Fibroblast of lung (primary cell): ENCODE data around the gene ROPN1L. TPM values are rescaled to one million over a fixed set of nuclear protein-coding genes. Genes with fewer than 3 reads are reported as not detected.
A peak's percentile ranks its signal among the peaks of the same experiment; 100 is the strongest.

Experiments
- DNase-seq, 2 donors: peaks; one replicate each; pipeline versions ENCODE4 v3.0.0 to v3.0.0-alpha.2; 2010; ENCODE audit warnings: low read depth in 2 of 2
- H2AFZ ChIP-seq: 2 replicates; pipeline ENCODE4 v1.5.1; 2012; ENCODE audit warnings: low read length, control low read depth, inconsistent platforms
- H3K27ac ChIP-seq: 2 replicates; pipeline ENCODE4 v1.5.1; 2011; ENCODE audit warnings: low read length, control low read depth; ENCODE audit not compliant: insufficient read depth
- H3K27me3 ChIP-seq: 2 replicates; pipeline ENCODE4 v1.5.1; 2011; ENCODE audit warnings: mild to moderate bottlenecking, low read length; ENCODE audit not compliant: control insufficient read depth, insufficient read depth
- H3K36me3 ChIP-seq: 2 replicates; pipeline ENCODE4 v1.5.1; 2011; ENCODE audit warnings: low read length; ENCODE audit not compliant: control insufficient read depth, insufficient read depth
- H3K4me1 ChIP-seq: 2 replicates; pipeline ENCODE4 v1.5.1; 2011; ENCODE audit warnings: low read length; ENCODE audit not compliant: control insufficient read depth, insufficient read depth; ENCODE audit errors: extremely low read depth
- H3K4me2 ChIP-seq: 2 replicates; pipeline ENCODE4 v1.5.1; 2011; ENCODE audit warnings: low read length, control low read depth; ENCODE audit not compliant: insufficient read depth; ENCODE audit errors: extremely low read depth
- H3K4me3 ChIP-seq, 4 experiments: fragments of 200-600 bp in 1 of 4; sonication (generic) in 1 of 4; replicated peaks in 1 of 4; 2 replicates each; pipeline ENCODE4 v1.5.1; 2011 to 2016; ENCODE audit warnings: low read length in 4 of 4, low read depth in 3 of 4, mild to moderate bottlenecking in 3 of 4, control low read depth in 2 of 4, inconsistent platforms in 1 of 4, mixed read lengths in 1 of 4; ENCODE audit not compliant: insufficient read depth in 1 of 4; ENCODE audit errors: control extremely low read depth in 1 of 4
- H3K79me2 ChIP-seq: 2 replicates; pipeline ENCODE4 v1.5.1; 2012; ENCODE audit warnings: mild to moderate bottlenecking, low read length, inconsistent platforms; ENCODE audit not compliant: control insufficient read depth, insufficient read depth
- H3K9ac ChIP-seq: 2 replicates; pipeline ENCODE4 v1.5.1; 2011; ENCODE audit warnings: mild to moderate bottlenecking, low read length, control low read depth; ENCODE audit not compliant: insufficient read depth
- H3K9me3 ChIP-seq: 2 replicates; pipeline ENCODE4 v1.5.1; 2012; ENCODE audit warnings: low read depth, low read length; ENCODE audit not compliant: control insufficient read depth, insufficient read depth
- H4K20me1 ChIP-seq: 2 replicates; pipeline ENCODE4 v1.5.1; 2011; ENCODE audit warnings: low read length; ENCODE audit not compliant: control insufficient read depth, insufficient read depth; ENCODE audit errors: extremely low read depth
- CTCF ChIP-seq, 2 donors: IDR thresholded peaks in 1 of 2; conservative IDR thresholded peaks in 1 of 2; 1 replicate in 1 of 2; 2 replicates in 1 of 2; pipeline ENCODE4 v1.5.1; 2011 to 2012; ENCODE audit warnings: low read length in 2 of 2, control low read depth in 1 of 2, inconsistent platforms in 1 of 2, low read depth in 1 of 2, mild to moderate bottlenecking in 1 of 2
- EZH2 ChIP-seq: IDR thresholded peaks from 2 replicates; pipeline ENCODE4 v1.5.1; 2012; ENCODE audit warnings: low read length, control low read depth, mild to moderate bottlenecking; ENCODE audit errors: missing control alignments
- polyA plus RNA-seq, 2 donors: library from polyadenylated mRNA; depleted of rRNA in 1 of 2; stranded (reverse) in 1 of 2; unstranded in 1 of 2; fragments of >200 nt; gene quantifications; 2 replicates each; pipeline ENCODE4 v1.2.1, GENCODE V29; 2011 to 2012; ENCODE audit warnings: missing spikeins in 1 of 2
- total RNA-seq: library from RNA; depleted of rRNA; stranded (reverse); fragments of >200 nt; gene quantifications from 2 replicates; pipeline ENCODE4 v1.2.1, GENCODE V29; 2014

The ROPN1L gene
- total and polyA plus RNA-seq, 2 donors (not counting 1 experiment from before 2014, with no cell fraction given): 0.17 to 0.26 TPM

GRCh38 chr5:10506535-10506934 is 64.9 kb downstream of the ROPN1L start:
- Histone ChIP-seq H3K27me3 (no peaks in the 10 kb centered on the region), H3K4me3 (no peak overlapping the region), H4K20me1 (no peaks in the 10 kb centered on the region), H3K27ac (no peak overlapping the region), H3K4me2 (no peak overlapping the region), H3K79me2 (no peaks in the 10 kb centered on the region), H3K36me3 (no peaks in the 10 kb centered on the region), H3K9me3 (no peaks in the 10 kb centered on the region), H2AFZ (no peak overlapping the region), H3K4me1 (peaks cover 2% of the 10 kb centered on the region), H3K9ac (no peak overlapping the region)
- no peak for TF ChIP-seq EZH2
- no peak for TF ChIP-seq CTCF (conservative IDR thresholded peaks at IDR 0.05 in 1 of 2, IDR thresholded peaks at IDR 0.05 in 1 of 2; ENCODE audit: low read depth in 1 of 2, low read length in 2 of 2)
- DNase-seq: no peak

- Histone ChIP-seq H3K4me2 (no peak overlapping the region), H3K4me1 (peaks cover 2% of the 10 kb centered on the region), H2AFZ (no peak overlapping the region), H3K27me3 (no peaks in the 10 kb centered on the region), H4K20me1 (no peaks in the 10 kb centered on the region), H3K79me2 (no peaks in the 10 kb centered on the region), H3K9me3 (no peaks in the 10 kb centered on the region), H3K36me3 (no peaks in the 10 kb centered on the region), H3K27ac (no peak overlapping the region), H3K9ac (no peak overlapping the region), H3K4me3 (no peak overlapping the region)
- DNase-seq: peak; percentile 54 to 56
- TF ChIP-seq CTCF (conservative IDR thresholded peaks at IDR 0.05 in 1 of 2, IDR thresholded peaks at IDR 0.05 in 1 of 2; ENCODE audit: low read depth in 1 of 2, low read length in 2 of 2) (no peak), EZH2 (no peak)
Measured at GRCh38 chr5:10507575-10508096, 66.0 kb downstream of the ROPN1L start.

GRCh38 chr5:10509575-10509974 is 67.9 kb downstream of the ROPN1L start:
- DNase-seq: no peak
- no peaks in the 10 kb centered on the region for H3K27me3 ChIP-seq
- peaks cover 11% of the 10 kb centered on the region for H3K4me1 ChIP-seq

More at GRCh38 chr5:10509575-10509974, 67.9 kb downstream of the ROPN1L start:
- no peak overlapping the region for H3K27ac ChIP-seq
- H3K36me3 ChIP-seq: no peaks in the 10 kb centered on the region
- H2AFZ ChIP-seq: no peak overlapping the region
- H3K4me2 ChIP-seq: no peak overlapping the region
- TF ChIP-seq CTCF (conservative IDR thresholded peaks at IDR 0.05 in 1 of 2, IDR thresholded peaks at IDR 0.05 in 1 of 2; ENCODE audit: low read depth in 1 of 2, low read length in 2 of 2): no peak
- TF ChIP-seq EZH2: no peak
- H3K79me2 ChIP-seq: no peaks in the 10 kb centered on the region
- H3K4me3 ChIP-seq: no peak overlapping the region
- no peak overlapping the region for H3K9ac ChIP-seq
- no peaks in the 10 kb centered on the region for H3K9me3 ChIP-seq
- H4K20me1 ChIP-seq: no peaks in the 10 kb centered on the region
